ENCODE measurements around the gene CAPN9. TPM values are rescaled to one million over a fixed set of nuclear protein-coding genes. Genes with fewer than 3 reads are reported as not detected.
A peak's percentile ranks its signal among the peaks of the same experiment; 100 is the strongest.

CAPN9 gene
- total and polyA plus RNA-seq, 9 of the 15 experiments (the other 6 are each of a cell fraction or from before 2014, with no cell fraction given) = not detected

GRCh38 chr1:230772457-230773395 lies 25.5 kb downstream of the CAPN9 start (continued):
- TF ChIP-seq PATZ1 (CRISPR knock-in tag; IDR thresholded peaks at IDR 0.05; ENCODE audit: borderline replicate concordance) (no peak), IRF2 (CRISPR knock-in tag; IDR thresholded peaks at IDR 0.05) (no peak), KLF6 (CRISPR knock-in tag; IDR thresholded peaks at IDR 0.05; ENCODE audit: borderline replicate concordance) (no peak), ZNF175 (CRISPR knock-in tag; IDR thresholded peaks at IDR 0.05; ENCODE audit: low read depth) (no peak), RCOR1 (IDR thresholded peaks at IDR 0.05; ENCODE audit: borderline replicate concordance in 1 of 2, low read depth in 2 of 2, low read length in 2 of 2) (peak in 1 of 2 experiments; percentile 33; a peak in 1 of 4 replicates), ZNF174 (CRISPR knock-in tag; IDR thresholded peaks at IDR 0.05) (no peak), CBX8 (IDR thresholded peaks at IDR 0.05; ENCODE audit: borderline replicate concordance, extremely low read depth, low read depth, low read length, poor library complexity, severe bottlenecking) (no peak), RAD21 (CRISPR knock-in tag; conservative IDR thresholded peaks at IDR 0.05 in 1 of 2, IDR thresholded peaks at IDR 0.05 in 1 of 2) (peak in 1 of 2 experiments; percentile 87; a peak in 3 of 4 replicates)
- TF ChIP-seq, protein P1, sequence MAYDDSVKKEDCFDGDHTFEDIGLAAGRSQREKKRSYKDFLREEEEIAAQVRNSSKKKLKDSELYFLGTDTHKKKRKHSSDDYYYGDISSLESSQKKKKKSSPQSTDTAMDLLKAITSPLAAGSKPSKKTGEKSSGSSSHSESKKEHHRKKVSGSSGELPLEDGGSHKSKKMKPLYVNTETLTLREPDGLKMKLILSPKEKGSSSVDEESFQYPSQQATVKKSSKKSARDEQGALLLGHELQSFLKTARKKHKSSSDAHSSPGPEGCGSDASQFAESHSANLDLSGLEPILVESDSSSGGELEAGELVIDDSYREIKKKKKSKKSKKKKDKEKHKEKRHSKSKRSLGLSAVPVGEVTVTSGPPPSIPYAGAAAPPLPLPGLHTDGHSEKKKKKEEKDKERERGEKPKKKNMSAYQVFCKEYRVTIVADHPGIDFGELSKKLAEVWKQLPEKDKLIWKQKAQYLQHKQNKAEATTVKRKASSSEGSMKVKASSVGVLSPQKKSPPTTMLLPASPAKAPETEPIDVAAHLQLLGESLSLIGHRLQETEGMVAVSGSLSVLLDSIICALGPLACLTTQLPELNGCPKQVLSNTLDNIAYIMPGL (CRISPR knock-in tag; IDR thresholded peaks at IDR 0.05) = no peak
- TF ChIP-seq, protein P2, sequence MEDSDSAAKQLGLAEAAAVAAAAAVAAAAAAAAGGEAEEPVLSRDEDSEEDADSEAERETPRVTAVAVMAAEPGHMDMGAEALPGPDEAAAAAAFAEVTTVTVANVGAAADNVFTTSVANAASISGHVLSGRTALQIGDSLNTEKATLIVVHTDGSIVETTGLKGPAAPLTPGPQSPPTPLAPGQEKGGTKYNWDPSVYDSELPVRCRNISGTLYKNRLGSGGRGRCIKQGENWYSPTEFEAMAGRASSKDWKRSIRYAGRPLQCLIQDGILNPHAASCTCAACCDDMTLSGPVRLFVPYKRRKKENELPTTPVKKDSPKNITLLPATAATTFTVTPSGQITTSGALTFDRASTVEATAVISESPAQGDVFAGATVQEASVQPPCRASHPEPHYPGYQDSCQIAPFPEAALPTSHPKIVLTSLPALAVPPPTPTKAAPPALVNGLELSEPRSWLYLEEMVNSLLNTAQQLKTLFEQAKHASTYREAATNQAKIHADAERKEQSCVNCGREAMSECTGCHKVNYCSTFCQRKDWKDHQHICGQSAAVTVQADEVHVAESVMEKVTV (CRISPR knock-in tag; IDR thresholded peaks at IDR 0.05) = peak; percentile 66
- TF ChIP-seq, protein P3, sequence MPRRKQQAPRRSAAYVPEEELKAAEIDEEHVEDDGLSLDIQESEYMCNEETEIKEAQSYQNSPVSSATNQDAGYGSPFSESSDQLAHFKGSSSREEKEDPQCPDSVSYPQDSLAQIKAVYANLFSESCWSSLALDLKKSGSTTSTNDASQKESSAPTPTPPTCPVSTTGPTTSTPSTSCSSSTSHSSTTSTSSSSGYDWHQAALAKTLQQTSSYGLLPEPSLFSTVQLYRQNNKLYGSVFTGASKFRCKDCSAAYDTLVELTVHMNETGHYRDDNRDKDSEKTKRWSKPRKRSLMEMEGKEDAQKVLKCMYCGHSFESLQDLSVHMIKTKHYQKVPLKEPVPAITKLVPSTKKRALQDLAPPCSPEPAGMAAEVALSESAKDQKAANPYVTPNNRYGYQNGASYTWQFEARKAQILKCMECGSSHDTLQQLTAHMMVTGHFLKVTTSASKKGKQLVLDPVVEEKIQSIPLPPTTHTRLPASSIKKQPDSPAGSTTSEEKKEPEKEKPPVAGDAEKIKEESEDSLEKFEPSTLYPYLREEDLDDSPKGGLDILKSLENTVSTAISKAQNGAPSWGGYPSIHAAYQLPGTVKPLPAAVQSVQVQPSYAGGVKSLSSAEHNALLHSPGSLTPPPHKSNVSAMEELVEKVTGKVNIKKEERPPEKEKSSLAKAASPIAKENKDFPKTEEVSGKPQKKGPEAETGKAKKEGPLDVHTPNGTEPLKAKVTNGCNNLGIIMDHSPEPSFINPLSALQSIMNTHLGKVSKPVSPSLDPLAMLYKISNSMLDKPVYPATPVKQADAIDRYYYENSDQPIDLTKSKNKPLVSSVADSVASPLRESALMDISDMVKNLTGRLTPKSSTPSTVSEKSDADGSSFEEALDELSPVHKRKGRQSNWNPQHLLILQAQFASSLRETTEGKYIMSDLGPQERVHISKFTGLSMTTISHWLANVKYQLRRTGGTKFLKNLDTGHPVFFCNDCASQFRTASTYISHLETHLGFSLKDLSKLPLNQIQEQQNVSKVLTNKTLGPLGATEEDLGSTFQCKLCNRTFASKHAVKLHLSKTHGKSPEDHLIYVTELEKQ (CRISPR knock-in tag; IDR thresholded peaks at IDR 0.05) = no peak
- TF ChIP-seq, protein P4, sequence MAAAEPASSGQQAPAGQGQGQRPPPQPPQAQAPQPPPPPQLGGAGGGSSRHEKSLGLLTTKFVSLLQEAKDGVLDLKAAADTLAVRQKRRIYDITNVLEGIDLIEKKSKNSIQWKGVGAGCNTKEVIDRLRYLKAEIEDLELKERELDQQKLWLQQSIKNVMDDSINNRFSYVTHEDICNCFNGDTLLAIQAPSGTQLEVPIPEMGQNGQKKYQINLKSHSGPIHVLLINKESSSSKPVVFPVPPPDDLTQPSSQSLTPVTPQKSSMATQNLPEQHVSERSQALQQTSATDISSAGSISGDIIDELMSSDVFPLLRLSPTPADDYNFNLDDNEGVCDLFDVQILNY (CRISPR knock-in tag; IDR thresholded peaks at IDR 0.05) = no peak
